OCI-LY1 (cell line): ENCODE results near the gene UTS2R.

ENCODE experiments used
- H2AFZ ChIP-seq: fragments of 200-600 bp; sonication (generic), shearing (Covaris generic); 2 replicates; pipeline ENCODE4 v1.6.0; 2014; ENCODE audit warnings: antibody characterized with exemption, mild to moderate bottlenecking, low read length
- H3F3A ChIP-seq: fragments of 200-600 bp; sonication (generic), shearing (Covaris generic); 2 replicates; pipeline ENCODE4 v1.6.0; 2014; ENCODE audit warnings: mild to moderate bottlenecking, antibody characterized with exemption, low read length, moderate library complexity; ENCODE audit not compliant: insufficient read depth
- H3K27ac ChIP-seq: fragments of 200-600 bp; sonication (generic); 2 replicates; pipeline ENCODE4 v1.5.1; 2014; ENCODE audit warnings: low read length, mixed run types, mild to moderate bottlenecking, low read depth; ENCODE audit not compliant: poor library complexity, severe bottlenecking
- H3K27me3 ChIP-seq: fragments of 200-600 bp; sonication (generic); 2 replicates; pipeline ENCODE4 v1.6.0; 2014; ENCODE audit warnings: antibody characterized with exemption, mild to moderate bottlenecking, low read length, moderate library complexity; ENCODE audit not compliant: insufficient read depth
- H3K36me3 ChIP-seq: fragments of 200-600 bp; sonication (generic); 2 replicates; pipeline ENCODE4 v1.6.1; 2014; ENCODE audit warnings: mild to moderate bottlenecking, antibody characterized with exemption, low read length, moderate library complexity, mixed read lengths; ENCODE audit not compliant: insufficient read depth
- H3K4me1 ChIP-seq: fragments of 200-600 bp; sonication (generic); 2 replicates; pipeline ENCODE4 v1.5.1; 2014; ENCODE audit warnings: mild to moderate bottlenecking, low read length, moderate library complexity; ENCODE audit not compliant: insufficient read depth, severe bottlenecking
- H3K4me2 ChIP-seq: fragments of 200-600 bp; sonication (generic), shearing (Covaris generic); 2 replicates; pipeline ENCODE4 v1.6.1; 2014; ENCODE audit warnings: low read length
- H3K4me3 ChIP-seq: fragments of 200-600 bp; sonication (generic); 2 replicates; pipeline ENCODE4 v1.5.1; 2014; ENCODE audit warnings: low read length, low read depth, mild to moderate bottlenecking, mixed read lengths; ENCODE audit not compliant: poor library complexity, severe bottlenecking
- H3K79me2 ChIP-seq: fragments of 200-600 bp; shearing (Covaris generic); 2 replicates; pipeline ENCODE4 v1.6.1; 2016; ENCODE audit warnings: mixed run types, low read length, mixed read lengths; ENCODE audit not compliant: insufficient read depth
- H3K9ac ChIP-seq: fragments of 200-600 bp; sonication (generic), shearing (Covaris generic); 2 replicates; pipeline ENCODE4 v1.6.1; 2014; ENCODE audit warnings: mild to moderate bottlenecking, low read length, mixed read lengths
- H3K9me2 ChIP-seq: fragments of 200-600 bp; sonication (generic), shearing (Covaris generic); 2 replicates; pipeline ENCODE4 v1.6.1; 2014; ENCODE audit warnings: low read depth, mild to moderate bottlenecking, low read length, mixed read lengths
- H3K9me3 ChIP-seq: fragments of 200-600 bp; shearing (Covaris generic); 2 replicates; pipeline ENCODE4 v1.6.1; 2014; ENCODE audit warnings: low read length, mixed read lengths
- H4K20me1 ChIP-seq: fragments of 200-600 bp; sonication (generic), shearing (Covaris generic); 2 replicates; pipeline ENCODE4 v1.6.0; 2016; ENCODE audit warnings: mild to moderate bottlenecking, low read length; ENCODE audit not compliant: insufficient read depth
- CTCF ChIP-seq: fragments of 200-600 bp; sonication (generic), shearing (Covaris generic); IDR thresholded peaks from 2 replicates; pipeline ENCODE4 v1.5.1; 2017; ENCODE audit warnings: mild to moderate bottlenecking, antibody characterized with exemption, low read length, moderate library complexity, mixed read lengths
- EZH2 ChIP-seq: fragments of 200-600 bp; sonication (generic), shearing (Covaris generic); IDR thresholded peaks from 2 replicates; pipeline ENCODE4 v1.8.0; 2017; ENCODE audit warnings: borderline replicate concordance, mixed run types, mild to moderate bottlenecking, antibody characterized with exemption, low read length, moderate library complexity, mixed read lengths

Gene UTS2R

GRCh38 chr17:82386881-82387704 is 15.5 kb downstream of the UTS2R start:
- Histone ChIP-seq H3F3A (no peaks in the 10 kb centered on the region), H3K4me3 (no peak overlapping the region), H2AFZ (no peak overlapping the region), H3K9ac (no peak overlapping the region), H3K9me2 (no peaks in the 10 kb centered on the region), H3K27me3 (peaks cover 6% of the 10 kb centered on the region; the same call in 1 of the 2 replicates), H3K9me3 (no peaks in the 10 kb centered on the region), H4K20me1 (no peaks in the 10 kb centered on the region), H3K4me1 (no peaks in the 10 kb centered on the region), H3K79me2 (no peaks in the 10 kb centered on the region), H3K36me3 (no peaks in the 10 kb centered on the region), H3K27ac (no peak overlapping the region), H3K4me2 (no peak overlapping the region)
- no peak for TF ChIP-seq EZH2
- no peak for TF ChIP-seq CTCF

DNA sequence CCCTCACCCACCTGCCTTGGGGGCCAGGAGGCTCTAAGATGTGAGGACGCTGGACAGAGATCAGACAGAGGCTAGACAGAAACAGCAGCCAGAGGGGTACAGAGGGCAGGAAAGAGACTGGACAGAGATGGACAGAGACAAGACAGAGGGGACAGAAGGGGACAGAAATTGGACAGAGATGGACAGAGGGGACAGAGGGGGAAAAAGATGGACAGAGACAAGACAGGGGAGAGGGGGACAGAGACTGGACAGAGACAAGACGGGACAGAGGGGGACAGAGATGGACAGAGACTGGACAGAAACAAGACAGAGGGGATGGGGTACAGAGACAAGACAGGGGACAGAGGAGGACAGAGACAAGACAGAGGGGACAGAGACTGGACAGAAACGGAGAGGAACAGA is 16.1 kb downstream of the UTS2R start:
- Histone ChIP-seq H3K9me3 (no peaks in the 10 kb centered on the region), H3K27me3 (peaks cover 6% of the 10 kb centered on the region; the same call in 1 of the 2 replicates), H4K20me1 (no peaks in the 10 kb centered on the region), H3F3A (no peaks in the 10 kb centered on the region), H3K9ac (no peak overlapping the region), H3K4me1 (no peaks in the 10 kb centered on the region), H3K79me2 (no peaks in the 10 kb centered on the region), H3K4me3 (no peak overlapping the region), H2AFZ (no peak overlapping the region), H3K27ac (no peak overlapping the region), H3K9me2 (no peaks in the 10 kb centered on the region), H3K36me3 (no peaks in the 10 kb centered on the region), H3K4me2 (no peak overlapping the region)
- TF ChIP-seq EZH2 (no peak), CTCF (no peak)

DNA sequence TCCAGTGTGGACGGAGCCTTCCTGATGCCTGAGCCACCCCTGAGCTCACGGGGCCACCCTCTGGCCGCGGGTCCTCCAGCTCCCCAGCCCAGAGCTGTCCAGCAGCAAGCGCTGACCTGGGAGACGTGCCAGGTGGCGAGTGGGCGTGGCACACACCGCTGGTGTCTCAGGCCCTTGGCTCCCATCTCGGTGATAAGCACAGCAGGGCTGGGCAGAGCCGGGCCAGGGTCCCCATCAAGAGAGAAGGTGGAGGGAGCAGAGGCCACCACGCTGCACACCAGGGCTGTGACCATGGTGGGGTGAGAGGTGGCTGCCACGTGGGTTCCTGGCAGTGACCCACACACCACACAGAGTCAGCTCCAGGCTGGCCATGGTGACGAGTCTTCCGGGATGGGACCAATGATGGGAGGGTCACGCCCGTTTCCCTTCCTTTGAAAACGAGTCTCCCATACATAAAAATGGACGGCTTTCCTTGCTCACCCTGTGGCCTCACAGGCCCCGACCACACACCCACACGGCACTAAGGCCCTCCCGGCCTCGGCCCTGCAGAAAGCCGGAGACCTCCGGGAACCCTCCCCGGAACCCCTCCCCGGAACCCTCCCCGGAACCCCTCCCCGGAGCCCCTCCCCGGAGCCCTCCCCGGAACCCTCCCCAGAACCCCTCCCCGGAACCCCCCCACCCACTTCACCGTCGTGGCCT is 16.8 kb downstream of the UTS2R start:
- H3K4me3 ChIP-seq: no peak overlapping the region
- no peaks in the 10 kb centered on the region for H3K9me3 ChIP-seq
- TF ChIP-seq CTCF: no peak
- H3K9me2 ChIP-seq: no peaks in the 10 kb centered on the region
- H3K27ac ChIP-seq: no peak overlapping the region
- peaks cover 5% of the 10 kb centered on the region; the same call in 1 of the 2 replicates for H3K36me3 ChIP-seq
- no peaks in the 10 kb centered on the region for H3F3A ChIP-seq
- H3K4me2 ChIP-seq: no peak overlapping the region
- H4K20me1 ChIP-seq: no peaks in the 10 kb centered on the region
- H3K27me3 ChIP-seq: peaks cover 6% of the 10 kb centered on the region; the same call in 1 of the 2 replicates
- H2AFZ ChIP-seq: no peak overlapping the region
- H3K9ac ChIP-seq: no peak overlapping the region
- H3K4me1 ChIP-seq: no peaks in the 10 kb centered on the region
- H3K79me2 ChIP-seq: no peaks in the 10 kb centered on the region
